NB4 (cell line): Measurements from ENCODE around the gene VEZF1.

Source experiments
- MYC ChIP-seq: IDR thresholded peaks from 2 replicates; pipeline ENCODE4 v1.6.1; 2011; ENCODE audit warnings: low read depth, low read length
- POLR2A ChIP-seq: IDR thresholded peaks from 2 replicates; pipeline ENCODE4 v1.6.1; 2011; ENCODE audit warnings: mild to moderate bottlenecking; ENCODE audit not compliant: insufficient read length; ENCODE audit errors: extremely low read depth
- TF ChIP-seq, protein P1 (sequence below): IDR thresholded peaks from one replicate; pipeline ENCODE4 v1.5.1; 2012; ENCODE audit warnings: low read depth, low read length
- TF ChIP-seq, protein P2 (sequence below): IDR thresholded peaks from 2 replicates; pipeline ENCODE4 v1.6.1; 2011; ENCODE audit warnings: low read depth, low read length

DNA sequence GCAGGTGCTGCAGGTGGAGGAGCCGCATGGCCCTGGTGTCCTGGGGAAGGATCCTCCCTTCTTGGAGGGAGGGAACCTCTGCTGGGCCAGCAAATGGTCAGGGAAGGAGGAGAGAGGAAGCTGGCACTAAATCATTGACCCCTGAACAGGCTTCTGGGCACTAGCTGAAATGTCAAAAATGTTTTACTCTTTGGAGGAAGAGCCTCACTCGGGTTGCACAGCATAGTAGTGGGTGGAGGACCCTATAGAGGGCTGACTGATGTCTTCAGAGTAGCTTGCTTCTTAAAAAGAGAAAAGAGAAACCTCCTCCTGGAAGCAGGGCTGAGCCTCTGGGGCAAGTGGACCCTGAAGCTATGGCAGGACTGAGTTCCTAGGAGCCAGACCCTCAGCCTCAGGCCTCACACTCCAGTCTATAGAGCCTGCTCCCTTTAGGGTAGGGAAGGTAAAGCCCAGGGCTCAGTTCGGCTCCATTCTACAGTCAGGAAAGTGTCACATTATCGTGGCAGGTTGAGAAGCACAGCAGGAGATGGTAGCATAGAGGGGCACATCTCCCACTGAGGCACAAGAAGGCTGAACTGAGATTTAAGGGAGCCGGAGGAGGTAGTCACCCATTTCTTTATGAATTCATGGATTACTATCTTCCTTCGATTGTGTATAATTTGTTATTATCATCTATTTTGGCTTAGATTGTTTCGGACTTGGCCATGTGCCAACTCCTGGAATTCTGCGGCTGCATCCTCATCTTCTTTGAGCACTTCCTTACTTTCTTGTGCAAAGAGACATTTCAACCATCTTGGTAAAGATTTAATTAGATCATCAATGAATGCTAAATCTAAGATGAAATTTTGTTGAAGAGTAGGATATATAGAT lies 25.5 kb downstream of the VEZF1 start:
- TF ChIP-seq, protein P1, sequence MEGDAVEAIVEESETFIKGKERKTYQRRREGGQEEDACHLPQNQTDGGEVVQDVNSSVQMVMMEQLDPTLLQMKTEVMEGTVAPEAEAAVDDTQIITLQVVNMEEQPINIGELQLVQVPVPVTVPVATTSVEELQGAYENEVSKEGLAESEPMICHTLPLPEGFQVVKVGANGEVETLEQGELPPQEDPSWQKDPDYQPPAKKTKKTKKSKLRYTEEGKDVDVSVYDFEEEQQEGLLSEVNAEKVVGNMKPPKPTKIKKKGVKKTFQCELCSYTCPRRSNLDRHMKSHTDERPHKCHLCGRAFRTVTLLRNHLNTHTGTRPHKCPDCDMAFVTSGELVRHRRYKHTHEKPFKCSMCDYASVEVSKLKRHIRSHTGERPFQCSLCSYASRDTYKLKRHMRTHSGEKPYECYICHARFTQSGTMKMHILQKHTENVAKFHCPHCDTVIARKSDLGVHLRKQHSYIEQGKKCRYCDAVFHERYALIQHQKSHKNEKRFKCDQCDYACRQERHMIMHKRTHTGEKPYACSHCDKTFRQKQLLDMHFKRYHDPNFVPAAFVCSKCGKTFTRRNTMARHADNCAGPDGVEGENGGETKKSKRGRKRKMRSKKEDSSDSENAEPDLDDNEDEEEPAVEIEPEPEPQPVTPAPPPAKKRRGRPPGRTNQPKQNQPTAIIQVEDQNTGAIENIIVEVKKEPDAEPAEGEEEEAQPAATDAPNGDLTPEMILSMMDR, result no peak
- TF ChIP-seq POLR2A (no peak), MYC (no peak)
- TF ChIP-seq, protein P2, sequence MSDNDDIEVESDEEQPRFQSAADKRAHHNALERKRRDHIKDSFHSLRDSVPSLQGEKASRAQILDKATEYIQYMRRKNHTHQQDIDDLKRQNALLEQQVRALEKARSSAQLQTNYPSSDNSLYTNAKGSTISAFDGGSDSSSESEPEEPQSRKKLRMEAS, result no peak
